A549 (cell line): Measurements from ENCODE around the gene PRICKLE1.

ENCODE experiments used
- JUN ChIP-seq, 2 experiments: fragments of >200 bp; sonication (Bioruptor Twin); formaldehyde crosslinking; IDR thresholded peaks; 2 replicates in 1 of 2; 3 replicates in 1 of 2; pipeline ENCODE4 v1.6.1; 2016 to 2017
- TF ChIP-seq, protein P1 (sequence below): fragments of 250-450 bp; sonication (Bioruptor Pico); IDR thresholded peaks from 2 replicates; pipeline ENCODE4 v1.5.0; 2021; ENCODE audit warnings: mild to moderate bottlenecking, moderate library complexity, borderline replicate concordance
- TF ChIP-seq, protein P2 (sequence below): fragments of >200 bp; sonication (Bioruptor Twin); formaldehyde crosslinking; IDR thresholded peaks from 3 replicates; pipeline ENCODE4 v1.5.1; 2016

DNA sequence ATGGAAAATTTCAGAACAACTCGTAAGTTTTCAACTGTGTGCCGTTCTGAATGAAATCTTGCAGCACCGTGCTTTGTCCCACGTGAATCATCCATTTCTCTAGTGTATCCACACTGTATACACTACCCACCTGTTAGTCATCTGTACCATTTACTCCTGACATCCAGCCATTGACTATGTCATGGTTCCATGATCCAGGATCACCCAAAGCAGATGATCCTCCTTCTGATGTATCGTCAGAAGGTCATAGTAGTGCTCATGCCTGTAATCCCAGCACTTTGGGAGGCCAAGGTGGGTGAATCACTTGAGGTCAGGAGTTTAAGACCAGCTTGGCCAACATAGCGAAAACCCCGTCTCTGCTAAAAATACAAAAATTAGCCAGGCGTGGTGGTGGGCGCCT lies 140.7 kb downstream of the PRICKLE1 start:
- TF ChIP-seq JUN (IDR thresholded peaks at IDR 0.05), result no peak
- TF ChIP-seq, protein P1, sequence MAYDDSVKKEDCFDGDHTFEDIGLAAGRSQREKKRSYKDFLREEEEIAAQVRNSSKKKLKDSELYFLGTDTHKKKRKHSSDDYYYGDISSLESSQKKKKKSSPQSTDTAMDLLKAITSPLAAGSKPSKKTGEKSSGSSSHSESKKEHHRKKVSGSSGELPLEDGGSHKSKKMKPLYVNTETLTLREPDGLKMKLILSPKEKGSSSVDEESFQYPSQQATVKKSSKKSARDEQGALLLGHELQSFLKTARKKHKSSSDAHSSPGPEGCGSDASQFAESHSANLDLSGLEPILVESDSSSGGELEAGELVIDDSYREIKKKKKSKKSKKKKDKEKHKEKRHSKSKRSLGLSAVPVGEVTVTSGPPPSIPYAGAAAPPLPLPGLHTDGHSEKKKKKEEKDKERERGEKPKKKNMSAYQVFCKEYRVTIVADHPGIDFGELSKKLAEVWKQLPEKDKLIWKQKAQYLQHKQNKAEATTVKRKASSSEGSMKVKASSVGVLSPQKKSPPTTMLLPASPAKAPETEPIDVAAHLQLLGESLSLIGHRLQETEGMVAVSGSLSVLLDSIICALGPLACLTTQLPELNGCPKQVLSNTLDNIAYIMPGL (CRISPR knock-in tag), result no peak
- TF ChIP-seq, protein P2, sequence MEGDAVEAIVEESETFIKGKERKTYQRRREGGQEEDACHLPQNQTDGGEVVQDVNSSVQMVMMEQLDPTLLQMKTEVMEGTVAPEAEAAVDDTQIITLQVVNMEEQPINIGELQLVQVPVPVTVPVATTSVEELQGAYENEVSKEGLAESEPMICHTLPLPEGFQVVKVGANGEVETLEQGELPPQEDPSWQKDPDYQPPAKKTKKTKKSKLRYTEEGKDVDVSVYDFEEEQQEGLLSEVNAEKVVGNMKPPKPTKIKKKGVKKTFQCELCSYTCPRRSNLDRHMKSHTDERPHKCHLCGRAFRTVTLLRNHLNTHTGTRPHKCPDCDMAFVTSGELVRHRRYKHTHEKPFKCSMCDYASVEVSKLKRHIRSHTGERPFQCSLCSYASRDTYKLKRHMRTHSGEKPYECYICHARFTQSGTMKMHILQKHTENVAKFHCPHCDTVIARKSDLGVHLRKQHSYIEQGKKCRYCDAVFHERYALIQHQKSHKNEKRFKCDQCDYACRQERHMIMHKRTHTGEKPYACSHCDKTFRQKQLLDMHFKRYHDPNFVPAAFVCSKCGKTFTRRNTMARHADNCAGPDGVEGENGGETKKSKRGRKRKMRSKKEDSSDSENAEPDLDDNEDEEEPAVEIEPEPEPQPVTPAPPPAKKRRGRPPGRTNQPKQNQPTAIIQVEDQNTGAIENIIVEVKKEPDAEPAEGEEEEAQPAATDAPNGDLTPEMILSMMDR, result no peak
